HFF-Myc (cell line): ENCODE results near the gene PGC.

Source experiments
- DNase-seq: peaks from one replicate; pipeline ENCODE4 v3.0.0-alpha.2; 2011; ENCODE audit warnings: low read depth; ENCODE audit errors: extremely low read depth
- H3K4me3 ChIP-seq: replicated peaks from 2 replicates; pipeline ENCODE4 v1.5.1; 2011; ENCODE audit warnings: low read depth, mild to moderate bottlenecking, control low read depth, low read length
- TF ChIP-seq, protein P1 (sequence below): IDR thresholded peaks from 2 replicates; pipeline ENCODE4 v1.5.1; 2012; ENCODE audit warnings: mild to moderate bottlenecking, low read depth, low read length, control low read depth; ENCODE audit errors: missing control alignments

Gene PGC

DNA sequence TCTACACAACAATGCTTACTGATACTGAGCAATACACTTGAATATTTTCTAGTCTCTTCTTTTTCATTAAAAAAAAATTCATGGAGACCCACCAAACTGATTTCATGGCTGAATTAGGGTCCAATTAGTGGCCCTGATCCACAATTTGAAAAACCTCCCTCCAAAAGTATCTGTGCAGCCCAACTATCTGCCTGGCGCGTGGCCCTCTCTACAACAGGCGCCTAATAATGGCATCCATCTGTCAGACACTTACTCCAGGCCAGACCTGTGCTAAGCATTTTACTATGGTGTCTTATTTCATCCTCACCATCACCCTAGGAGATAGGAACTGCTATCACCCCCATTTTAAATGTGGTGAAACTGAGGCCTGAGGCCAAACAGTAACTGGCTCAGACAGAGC, 25.8 kb downstream of the PGC start:
- H3K4me3 ChIP-seq = no peak overlapping the region
- TF ChIP-seq, protein P1, sequence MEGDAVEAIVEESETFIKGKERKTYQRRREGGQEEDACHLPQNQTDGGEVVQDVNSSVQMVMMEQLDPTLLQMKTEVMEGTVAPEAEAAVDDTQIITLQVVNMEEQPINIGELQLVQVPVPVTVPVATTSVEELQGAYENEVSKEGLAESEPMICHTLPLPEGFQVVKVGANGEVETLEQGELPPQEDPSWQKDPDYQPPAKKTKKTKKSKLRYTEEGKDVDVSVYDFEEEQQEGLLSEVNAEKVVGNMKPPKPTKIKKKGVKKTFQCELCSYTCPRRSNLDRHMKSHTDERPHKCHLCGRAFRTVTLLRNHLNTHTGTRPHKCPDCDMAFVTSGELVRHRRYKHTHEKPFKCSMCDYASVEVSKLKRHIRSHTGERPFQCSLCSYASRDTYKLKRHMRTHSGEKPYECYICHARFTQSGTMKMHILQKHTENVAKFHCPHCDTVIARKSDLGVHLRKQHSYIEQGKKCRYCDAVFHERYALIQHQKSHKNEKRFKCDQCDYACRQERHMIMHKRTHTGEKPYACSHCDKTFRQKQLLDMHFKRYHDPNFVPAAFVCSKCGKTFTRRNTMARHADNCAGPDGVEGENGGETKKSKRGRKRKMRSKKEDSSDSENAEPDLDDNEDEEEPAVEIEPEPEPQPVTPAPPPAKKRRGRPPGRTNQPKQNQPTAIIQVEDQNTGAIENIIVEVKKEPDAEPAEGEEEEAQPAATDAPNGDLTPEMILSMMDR = no peak
- DNase-seq = no peak

DNA sequence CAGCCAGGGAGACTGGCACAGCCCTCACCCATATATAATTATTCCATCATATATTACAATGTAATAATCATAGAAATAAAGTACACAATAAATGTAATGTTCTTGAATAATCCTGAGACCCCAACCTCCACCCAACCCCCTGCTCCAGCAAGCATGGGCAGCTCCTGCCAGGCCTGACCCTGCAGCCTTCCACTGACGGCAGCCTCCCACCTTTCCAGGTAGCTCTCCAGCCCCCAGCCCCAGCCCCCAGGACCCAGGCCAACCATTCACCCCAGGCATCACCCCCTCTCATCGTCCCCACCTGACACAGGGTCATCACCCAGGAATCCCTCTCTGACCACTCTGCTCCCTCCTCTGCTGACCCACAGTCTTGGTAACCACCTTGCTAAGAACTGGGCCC, 26.4 kb downstream of the PGC start:
- H3K4me3 ChIP-seq = no peak overlapping the region
- DNase-seq = no peak
- TF ChIP-seq, protein P1 = no peak

DNA sequence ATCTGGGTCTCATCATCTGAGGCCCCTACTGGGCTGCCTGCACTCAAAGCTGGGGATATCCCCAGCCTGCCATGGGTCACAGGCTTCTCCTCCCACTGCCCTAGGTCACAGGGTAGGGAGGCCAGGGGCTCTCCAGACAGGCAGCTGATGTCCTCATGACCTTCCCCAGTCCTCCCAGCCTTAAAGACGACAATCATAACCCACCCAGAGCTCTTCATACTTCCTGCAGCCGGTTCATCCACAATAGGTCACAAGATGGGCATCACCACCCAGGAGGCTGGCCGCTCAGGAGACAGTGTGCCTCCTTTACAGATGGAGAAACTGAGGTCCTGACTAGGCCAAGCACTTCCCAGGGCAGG, 27.0 kb downstream of the PGC start:
- no peak overlapping the region for H3K4me3 ChIP-seq

DNA sequence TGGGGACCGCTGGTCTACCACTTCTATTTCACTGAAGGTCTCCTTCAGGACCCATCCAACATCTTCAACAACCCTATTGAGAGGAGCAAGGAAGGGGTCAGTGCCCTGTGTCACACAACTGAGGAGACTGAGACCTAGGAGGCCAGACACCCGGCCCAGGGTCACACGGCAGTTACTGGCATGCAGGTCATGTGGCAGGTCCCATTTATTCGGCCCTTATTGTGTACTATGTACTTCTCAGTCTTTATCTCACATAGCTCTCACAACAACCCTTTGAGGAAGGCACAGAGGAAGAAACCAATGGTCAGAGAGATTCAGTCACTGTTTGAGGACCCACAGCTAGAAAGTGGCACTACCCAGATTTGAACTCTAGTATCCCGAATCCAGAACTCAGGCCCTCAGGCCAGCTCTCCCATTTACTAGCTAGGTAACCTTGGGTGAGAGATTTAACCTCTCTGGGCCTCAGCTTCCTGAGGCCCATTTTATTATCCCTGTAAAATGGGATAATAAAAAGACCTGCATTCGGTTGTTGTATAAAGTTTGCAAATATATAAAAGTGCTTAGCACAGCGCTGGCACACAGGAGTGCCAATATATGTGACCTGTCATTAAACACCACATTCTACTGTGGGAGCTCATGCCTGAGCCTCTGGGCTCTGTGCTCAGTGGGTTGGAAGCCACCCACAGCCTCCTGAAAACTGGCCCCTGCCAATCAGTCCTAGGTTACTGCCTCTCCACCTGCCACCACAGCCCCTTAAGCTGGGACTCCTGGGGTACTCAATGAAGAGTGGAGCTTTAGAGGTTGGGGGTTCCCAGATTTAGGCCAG, 27.5 kb downstream of the PGC start:
- H3K4me3 ChIP-seq = no peak overlapping the region
- DNase-seq = no peak
- TF ChIP-seq, protein P1 = no peak

More for the DNA sequence above, 27.0 kb downstream of the PGC start:
- DNase-seq = no peak
- TF ChIP-seq, protein P1 = no peak

DNA sequence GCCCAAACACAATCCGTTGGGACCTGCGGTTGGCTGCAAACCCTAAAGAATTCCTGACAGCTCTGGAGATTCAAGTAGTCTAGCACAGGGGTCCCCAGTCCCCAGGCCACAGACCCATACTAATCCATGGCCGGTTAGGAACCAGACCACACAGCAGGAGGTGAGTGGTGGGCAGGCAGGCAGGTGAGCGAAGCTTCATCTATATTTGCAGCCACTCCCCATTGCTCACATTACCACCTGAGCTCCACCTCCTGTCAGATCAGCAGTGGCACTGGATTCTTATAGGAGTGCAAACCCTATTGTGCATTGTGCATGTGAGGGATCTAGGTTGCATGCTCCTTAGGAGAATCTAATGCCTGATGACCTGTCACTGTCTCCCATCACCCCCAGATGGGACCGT, 28.4 kb downstream of the PGC start:
- no peak for DNase-seq
- TF ChIP-seq, protein P1 = no peak
- no peak overlapping the region for H3K4me3 ChIP-seq

DNA sequence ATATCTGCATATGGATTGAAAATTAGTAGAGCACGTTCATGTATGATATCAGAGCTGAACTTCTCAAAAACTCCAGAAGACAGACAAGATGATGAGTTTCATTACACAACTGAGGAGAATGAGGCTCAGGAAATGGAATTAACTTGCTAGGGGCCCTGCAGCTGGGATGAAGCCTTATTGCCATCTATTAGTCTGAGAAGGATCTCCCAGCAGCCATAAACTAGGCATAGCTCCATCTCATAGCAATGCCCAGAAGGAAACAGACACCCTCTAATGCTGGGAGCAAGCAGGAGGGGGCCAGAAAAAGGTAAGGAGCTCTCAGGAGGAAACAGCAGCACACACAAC, 29.8 kb downstream of the PGC start:
- no peak for DNase-seq

More for the DNA sequence above, 29.8 kb downstream of the PGC start:
- TF ChIP-seq, protein P1 = no peak
- no peak overlapping the region for H3K4me3 ChIP-seq
